Hepatocyte (in vitro differentiated cells): ENCODE data around the gene SLC8A2.

ENCODE experiments used
- CTCF ChIP-seq: fragments of 200-600 bp; sonication (generic); IDR thresholded peaks from 2 replicates; pipeline ENCODE4 v1.5.1; 2016; ENCODE audit warnings: antibody characterized with exemption, mild to moderate bottlenecking; ENCODE audit not compliant: poor library complexity
- EZH2 ChIP-seq: fragments of 200-600 bp; sonication (generic); IDR thresholded peaks from 2 replicates; pipeline ENCODE4 v1.6.1; 2016; ENCODE audit warnings: antibody characterized with exemption, mild to moderate bottlenecking, borderline replicate concordance
- EZH2phosphoT487 ChIP-seq: fragments of 200-600 bp; sonication (generic); IDR thresholded peaks from one replicate; pipeline ENCODE4 v1.6.1; 2018; ENCODE audit warnings: antibody characterized with exemption, mild to moderate bottlenecking, low read depth, moderate library complexity; ENCODE audit not compliant: unreplicated experiment, severe bottlenecking

DNA sequence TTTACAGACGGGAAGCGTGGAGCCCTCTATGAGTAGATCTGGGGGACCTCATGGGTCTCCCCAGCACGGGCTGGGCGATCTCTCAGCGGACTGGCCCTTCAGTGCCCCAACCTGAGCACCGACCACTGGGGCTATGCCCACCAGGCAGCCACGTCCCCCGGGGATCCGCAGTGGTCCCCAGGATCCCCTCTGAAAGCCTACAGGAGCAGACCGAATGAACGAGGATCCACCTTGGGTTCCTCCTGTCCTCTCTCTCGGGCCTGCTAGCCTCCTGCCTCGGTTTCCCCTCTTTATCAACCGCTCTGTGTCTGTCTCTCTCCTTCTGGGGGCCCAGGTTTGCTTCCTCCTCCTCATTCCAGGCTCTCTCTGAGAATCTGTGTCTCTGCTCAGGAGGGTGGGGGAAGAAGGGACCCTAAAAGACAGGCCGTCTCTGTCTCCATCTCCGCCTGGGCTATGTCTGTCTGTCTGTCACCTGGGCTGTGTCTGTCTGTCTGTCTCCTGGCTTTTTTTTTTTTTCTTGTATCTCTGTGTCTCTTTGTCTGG is 50.4 kb downstream of the SLC8A2 start:
- TF ChIP-seq CTCF, result no peak
- no peak for TF ChIP-seq EZH2phosphoT487
- no peak for TF ChIP-seq EZH2
